ENCODE results near the gene PRAC1.
"Not testable (repeated sequence)": the region's sequence is repeated elsewhere in the genome, so short reads cannot be mapped to it uniquely, and the experiment has no call there.

The PRAC1 gene

DNA sequence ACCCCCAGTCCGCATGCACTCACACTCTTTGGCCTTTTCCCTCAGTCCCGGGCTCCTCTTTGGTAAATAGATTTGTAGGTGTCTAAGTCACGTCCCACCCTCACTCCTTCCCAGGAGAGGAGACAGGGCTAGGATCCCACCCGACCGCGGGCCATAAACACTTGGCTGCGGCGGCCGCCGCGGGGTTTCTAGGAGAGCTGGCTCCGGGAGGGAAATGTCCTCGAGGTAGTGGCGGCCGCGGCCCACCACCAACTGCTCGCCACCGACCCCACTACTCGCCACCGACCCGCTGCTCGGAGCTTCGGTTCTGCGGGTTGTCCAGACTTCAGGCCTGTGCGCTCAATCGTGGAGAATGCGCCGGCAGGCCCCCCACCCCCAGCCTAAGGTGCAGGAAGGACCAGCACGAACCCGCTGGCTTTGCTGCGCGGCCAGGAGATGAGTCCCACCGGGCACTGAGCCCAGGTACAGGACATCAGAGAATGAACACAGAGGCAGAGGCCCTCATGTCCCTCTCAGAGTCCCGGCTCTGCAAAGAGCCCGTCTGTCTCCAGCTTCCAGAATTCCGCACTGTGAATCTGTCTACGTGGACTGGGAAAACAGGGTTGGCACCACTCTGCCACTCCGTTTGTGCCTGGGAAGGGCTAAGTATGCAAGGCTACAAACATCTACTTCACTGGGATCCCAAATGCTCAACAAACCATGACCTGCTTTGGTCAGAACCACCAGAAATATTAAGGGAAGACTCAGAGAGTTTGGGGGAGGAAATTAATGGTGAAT lies 3.2 kb upstream of the PRAC1 start:
- DNase-seq: no peak

DNA sequence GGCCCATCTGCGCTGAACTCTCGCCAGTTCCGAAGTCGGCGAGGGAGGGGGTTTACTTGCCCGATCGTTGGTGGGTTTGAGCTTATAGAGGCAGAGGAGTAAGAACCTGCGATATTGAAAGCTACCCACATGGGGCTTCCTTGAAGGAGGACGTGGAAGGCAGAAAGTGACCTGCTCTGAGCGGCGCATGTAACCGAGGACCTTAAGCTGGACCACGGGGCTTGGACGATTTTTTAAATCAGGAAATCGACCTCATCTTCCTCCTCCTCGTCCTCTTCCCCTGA lies 2.6 kb upstream of the PRAC1 start:
- DNase-seq: no peak

DNA sequence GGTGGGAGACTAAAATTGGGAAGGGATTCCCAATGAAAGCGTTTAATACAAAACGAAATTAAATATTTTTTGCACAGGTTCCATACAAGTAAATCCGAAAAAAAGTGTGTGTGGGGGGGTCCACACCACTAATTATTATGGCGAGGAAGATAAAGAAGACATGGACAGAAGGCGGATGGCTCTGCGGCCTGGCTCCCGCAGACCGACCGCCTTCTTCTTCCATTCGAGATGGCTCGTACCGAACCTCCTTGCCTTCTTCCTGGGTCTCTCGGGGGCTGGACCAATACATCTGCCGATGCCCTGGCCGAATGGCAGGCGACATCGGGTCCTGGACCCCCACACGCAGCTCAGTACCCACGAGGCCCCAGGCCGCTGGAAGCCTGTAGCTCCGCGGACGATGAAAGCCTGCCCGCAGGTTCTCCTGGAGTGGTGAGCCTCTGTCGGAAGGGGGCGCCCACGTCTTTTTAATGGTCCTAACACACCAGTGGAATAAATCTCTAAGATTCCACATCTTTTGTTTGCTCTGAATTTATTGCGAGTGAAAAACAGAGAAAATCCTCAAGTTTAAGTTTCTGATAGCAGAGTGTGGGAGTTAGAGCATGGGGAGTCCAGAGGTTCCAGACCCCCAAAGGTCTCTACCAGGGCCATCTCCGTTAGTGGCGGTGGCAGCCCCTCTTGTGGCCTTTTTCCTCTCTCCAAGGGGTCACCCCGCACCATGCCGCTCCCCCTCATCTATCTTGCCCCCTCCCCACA lies 2.1 kb upstream of the PRAC1 start:
- peak; percentile 85 for DNase-seq

DNA sequence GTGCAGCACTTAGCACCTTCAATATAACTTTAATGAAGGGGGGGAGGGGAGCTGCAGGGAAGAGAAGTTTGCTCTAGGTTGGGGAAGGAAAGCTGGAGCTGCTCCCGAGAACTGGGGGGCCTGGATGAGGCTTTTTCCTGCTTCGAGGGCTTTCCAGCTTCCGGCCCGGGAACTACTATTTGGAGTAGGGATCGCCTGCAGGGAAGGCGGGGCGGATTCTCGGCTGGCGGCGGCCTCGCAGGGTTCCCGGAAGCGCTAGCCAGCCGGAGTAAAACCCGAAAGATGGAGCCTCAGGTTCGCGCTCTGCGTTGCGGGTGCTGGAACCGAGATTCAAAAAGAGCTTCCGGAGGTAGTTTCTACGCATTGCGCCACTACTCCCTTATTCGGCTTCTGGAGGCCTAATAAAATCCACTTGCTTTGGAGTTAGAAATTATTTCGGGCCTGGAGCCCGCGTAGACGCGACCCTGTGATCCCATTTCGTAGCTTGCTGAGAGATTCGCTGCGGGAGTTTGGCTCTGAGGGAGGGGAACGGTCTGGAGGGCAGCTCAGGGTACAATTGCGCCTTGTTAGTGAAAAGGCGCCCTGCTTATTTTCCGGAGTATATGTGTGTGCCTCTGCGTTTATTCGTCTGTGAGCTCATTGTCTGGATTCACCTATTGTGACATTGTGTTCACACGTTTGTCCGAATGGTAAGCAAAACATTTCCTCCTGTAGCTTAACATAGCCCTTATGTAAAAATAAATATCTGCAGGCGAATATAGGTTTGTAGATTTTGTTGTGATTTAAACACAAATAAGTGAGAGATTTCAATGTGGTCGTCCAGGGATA lies 1.3 kb upstream of the PRAC1 start:
- no peak for DNase-seq

DNA sequence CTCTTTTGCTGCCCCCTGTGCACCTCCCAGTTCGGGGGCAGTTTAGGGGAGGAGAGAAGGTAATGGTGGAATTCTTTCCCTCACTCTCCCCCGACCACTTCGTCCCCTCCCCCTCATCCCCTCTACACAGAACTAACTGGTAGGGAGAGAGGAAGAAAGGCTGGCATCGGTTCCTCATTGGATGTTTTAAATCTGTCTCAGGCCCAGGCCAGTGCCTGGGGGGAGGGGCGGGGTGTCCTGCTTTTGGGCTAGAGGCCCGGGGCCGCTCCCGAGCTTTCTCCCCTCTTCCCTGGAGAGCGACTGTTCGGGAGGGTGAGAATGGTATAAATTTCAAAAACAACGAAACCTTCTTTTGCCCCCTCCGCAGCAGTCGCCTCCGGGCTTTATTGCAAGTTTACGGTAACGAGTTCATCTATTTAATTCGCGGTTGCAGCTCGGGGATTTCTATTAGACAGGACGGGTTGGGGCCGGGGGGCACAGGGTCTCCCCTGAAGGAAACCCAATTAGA lies 651 bp upstream of the PRAC1 start, which contains the start of gene PRAC2:
Gene PRAC2 (plus strand): TSS at position 271 of the 508 bp plus-strand sequence. CDS start 1,226 bp downstream, outside the sequence.
- DNase-seq: no peak

DNA sequence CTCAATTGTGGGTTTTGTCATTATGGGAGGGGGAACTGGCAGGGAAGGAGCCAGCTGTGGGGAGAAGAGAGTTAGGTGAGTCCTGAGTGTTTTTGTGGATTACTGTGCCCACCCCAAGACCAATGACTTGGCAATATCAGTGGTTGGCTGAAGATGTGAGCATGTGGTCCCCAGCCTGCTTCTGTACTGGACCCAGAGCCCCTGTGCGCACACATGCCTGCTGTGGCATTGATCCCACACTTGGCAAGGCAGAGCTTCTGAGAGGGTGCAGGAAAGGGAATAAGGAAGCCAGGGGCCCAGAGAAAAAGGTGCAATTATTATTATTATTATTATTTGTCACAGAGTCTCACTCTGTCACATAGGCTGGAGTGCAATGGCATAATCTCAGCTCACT lies 1.3 kb downstream of the PRAC1 start:
- no peak for DNase-seq

DNA sequence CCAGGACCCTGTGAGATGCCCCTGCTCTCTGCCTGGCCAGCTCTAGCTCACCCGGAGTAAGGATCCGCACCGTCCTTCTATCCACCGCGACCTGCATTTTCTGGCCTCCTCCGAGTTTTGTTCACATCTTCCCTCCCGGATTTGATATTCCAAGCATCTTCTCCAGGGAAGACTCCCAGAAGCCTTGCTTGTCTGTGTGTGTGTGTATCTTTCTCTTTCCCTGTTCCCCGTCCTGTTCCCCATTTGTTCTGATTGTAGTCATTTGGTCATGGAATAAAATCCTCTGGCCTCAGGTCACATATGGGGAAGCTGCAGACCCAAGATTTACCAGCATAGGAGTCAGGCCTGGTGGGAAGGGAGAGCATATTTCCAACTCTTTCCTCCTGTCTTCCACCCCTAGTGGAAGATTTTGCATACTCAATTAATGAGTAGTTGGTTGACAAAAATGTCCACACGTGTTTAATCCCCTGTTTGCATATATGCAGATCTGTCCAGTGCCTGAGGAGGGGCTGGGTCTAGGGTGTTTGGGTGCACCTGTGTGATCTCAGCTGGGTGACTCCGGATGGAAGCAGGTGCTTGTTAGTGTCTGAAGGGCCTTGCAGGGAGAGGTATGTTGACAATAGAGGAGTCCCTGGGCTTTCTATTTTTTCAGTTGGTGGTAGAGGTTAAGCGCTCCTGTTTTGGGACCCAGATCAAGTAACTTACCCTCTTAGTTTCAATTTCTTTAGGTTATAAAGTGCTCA lies 1.9 kb downstream of the PRAC1 start:
- peak; percentile 64 for DNase-seq

DNA sequence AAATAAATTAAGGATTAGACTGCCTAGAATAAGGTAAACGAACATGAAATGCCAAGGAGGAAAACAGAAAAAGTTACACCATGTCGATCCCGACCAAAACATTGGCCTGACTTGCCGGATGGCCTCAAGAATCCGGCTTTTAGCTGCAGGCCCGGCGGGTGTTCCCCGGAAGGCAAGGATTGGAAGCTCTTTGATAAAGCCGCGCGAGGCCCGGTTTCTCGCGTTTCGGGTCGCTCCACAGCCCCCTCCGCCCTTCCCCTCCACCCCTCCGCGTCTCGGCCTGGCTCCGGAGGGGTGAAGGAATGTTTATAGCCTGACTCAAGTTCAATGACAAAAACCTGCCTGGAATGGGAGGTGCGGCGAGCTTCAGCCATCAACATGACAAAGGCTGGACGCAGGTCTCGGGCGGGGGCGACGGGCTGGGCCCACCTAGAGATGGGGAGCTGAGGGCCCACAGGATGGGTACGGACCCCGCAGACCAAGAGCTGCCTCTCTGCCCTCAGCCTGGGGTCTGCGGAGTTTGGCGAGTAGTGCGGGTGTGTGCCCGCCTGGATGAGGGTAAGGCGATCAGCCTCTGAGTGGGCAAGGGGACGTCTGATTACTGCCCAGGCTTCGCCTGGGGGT lies 2.6 kb downstream of the PRAC1 start:
- DNase-seq: no peak

DNA sequence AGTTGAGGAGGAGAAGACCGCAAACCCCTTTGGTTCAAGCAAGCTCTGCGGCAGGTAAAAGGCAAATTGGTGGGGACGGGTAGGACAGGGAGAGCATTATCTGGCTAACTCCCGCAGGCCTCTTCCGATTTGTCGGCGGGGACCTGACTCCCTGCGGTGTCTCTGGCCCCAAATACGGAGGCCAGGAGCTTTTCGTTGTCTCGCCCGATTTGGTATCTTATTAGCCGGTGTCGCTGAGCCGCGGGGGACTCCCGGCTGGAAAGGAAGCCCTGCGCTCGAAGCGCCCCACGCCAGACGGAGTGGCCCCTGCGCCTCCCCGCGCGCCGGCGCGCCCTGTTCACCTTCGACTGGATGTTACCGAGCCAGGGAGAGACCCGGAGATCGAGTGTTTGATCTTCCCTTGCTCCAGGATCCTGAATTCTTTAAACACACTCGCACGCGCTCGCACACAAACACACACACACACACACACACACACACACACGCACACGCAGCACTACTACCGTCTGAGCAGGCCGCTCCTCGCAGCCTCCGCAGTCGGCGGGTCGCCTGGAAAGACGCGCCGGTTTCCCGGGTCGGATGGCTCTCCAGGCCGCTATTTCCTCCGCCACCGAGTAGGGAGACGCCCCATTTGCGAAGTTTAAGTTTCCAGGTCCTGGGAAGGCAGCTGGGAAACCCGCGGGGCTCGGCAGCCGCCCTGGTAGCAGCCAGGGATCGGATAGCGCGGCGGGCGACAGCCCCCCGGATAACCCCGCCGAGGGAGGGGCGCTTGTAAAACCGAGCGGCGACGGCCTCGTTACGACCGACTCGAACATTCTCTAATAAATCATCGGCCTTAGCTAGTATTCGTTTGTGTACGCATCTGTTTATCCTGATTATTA lies 3.3 kb downstream of the PRAC1 start:
- DNase-seq: no peak

DNA sequence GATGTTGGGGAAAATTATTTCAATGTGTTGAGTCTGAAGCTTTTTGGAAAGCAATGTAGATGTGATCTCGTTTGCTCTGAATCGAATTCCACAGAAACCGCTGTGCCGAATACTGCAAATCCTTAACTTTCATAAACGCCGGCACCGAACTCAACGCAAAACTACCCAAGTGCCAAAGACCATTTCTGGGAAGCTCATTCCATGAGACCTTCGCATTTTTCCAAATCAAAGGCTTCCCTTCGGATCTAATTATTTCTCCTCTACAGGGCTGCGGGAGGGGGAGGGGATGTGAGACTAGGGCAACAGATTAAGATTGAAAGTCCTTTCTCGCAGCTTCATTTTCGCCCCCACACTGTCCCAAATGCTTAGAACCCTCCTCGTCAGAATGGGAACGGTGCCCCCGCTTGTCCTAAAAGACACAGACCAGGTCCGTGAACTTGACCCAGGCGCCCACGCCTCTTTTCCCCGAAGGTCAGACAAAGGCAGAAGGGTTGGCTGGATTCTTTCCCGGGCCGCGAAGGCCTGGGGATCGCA lies 4.0 kb downstream of the PRAC1 start:
- no peak for DNase-seq

DNA sequence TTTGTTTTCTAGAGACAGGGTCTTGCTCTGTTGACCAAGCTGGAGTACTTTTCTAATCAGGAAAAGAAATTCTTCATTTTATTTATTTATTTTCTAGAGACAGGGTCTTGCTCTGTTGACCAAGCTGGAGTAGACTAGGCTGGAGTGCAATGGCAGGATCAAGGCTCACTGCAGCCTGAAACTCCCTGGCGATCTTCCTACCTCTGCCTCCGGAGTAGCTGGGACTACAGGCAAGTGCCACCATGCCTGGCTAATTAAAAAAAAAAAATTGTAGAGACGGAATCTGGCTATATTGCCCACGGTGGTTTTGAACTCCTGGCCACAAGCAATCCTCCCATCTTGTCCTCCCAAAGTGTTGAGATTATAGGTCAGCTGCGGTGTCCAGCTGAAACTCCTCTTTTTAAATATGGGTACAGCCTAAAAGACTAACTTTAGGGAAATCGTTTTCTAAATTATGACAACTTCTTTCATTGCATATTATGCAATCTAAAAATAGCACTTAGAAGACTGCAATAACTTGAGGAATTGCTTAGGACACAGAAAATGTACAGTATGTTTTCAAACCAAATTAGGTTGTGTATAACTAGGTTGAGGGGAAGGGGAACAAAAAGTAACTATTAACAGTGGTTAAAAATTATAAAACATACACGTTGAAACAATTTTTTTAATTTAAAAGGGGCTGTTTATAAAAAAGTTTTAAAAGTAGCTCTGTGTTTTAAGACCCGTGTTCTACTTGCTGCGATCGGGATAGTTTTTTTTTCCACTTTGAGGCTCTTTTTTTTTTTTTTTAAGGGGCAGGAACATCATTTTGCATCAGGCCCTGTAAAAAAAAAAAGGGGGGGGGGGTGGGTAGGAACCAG lies 4.7 kb downstream of the PRAC1 start:
- no peak for DNase-seq

DNA sequence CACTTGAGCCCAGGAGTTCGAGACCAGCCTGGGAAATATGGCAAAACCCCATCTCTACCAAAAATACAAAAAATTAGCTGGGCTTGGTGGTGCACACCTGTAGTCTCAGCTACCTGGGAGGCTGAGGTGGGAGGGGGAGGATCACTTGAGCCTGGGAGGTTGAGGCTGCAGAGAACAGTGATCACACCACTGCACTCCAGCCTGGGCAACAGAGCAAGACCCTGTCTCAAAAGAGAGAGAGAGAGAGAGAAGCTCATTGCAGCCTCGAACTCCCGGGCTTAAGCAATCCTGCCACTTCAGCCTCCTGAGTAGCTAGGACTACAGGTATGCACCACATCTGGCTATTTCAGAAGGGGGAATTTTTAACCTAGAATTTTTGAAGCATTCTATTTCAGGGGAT lies 5.8 kb downstream of the PRAC1 start:
- not testable (repeated sequence) for DNase-seq

DNA sequence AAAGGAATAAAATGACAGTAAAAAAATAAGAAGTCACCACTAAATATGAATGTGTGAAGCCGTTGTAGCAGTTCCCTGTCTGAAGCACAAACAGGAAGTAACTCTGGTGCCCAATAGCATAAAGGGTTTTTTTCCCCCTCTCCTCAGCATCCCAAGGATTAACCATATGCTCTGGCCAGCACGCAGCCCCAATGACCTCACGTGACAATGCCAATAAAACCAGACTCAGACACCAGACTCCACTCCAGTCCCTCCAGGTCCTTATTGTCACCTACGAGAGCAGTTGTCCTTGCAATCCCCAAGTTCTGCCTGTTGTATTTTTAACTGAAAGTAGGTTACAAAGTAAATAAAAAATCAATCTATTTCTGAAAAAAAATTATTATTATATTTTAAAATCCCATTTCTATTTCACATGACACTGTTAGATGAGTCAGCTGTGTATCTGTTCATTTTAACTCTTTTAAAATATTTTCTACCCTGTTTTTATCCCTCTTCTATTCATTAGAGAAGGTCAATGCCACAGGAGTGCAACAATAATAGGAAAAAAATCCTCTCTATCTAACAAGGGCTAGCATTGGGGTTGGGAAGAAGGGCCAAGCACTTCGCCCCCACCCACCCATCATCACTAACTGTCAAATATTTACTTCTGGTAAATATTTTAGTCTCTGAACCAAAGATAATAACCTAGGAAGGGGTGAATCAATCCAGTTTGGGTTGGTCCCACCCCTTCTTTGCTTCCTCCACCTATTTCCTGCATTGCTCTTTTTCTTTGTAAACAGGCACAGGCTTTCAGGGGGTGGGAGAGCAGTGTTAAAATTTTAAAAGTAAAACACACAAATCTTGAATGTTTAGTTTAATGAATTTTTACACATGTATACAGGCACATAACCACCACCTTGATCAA lies 6.6 kb downstream of the PRAC1 start:
- no peak for DNase-seq

DNA sequence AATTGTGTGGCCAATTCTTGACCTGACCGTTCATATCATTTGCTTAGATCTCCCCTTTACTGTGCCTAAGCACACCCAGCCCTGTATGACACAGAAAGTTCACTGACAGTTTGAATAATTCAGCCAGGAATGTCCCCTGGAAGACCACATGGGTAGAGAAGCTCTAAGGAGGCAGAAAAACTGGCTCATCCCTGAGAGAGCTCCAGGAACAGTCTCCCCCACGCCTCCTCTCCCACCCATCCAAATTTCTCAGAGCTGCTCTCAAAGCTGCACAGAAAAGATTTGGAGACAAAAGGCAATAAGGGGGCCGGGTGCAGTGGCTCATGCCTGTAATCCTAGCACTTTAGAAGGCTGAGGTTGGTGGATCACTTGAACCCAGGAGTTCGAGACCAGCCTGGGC lies 11.2 kb downstream of the PRAC1 start:
- DNase-seq: no peak

DNA sequence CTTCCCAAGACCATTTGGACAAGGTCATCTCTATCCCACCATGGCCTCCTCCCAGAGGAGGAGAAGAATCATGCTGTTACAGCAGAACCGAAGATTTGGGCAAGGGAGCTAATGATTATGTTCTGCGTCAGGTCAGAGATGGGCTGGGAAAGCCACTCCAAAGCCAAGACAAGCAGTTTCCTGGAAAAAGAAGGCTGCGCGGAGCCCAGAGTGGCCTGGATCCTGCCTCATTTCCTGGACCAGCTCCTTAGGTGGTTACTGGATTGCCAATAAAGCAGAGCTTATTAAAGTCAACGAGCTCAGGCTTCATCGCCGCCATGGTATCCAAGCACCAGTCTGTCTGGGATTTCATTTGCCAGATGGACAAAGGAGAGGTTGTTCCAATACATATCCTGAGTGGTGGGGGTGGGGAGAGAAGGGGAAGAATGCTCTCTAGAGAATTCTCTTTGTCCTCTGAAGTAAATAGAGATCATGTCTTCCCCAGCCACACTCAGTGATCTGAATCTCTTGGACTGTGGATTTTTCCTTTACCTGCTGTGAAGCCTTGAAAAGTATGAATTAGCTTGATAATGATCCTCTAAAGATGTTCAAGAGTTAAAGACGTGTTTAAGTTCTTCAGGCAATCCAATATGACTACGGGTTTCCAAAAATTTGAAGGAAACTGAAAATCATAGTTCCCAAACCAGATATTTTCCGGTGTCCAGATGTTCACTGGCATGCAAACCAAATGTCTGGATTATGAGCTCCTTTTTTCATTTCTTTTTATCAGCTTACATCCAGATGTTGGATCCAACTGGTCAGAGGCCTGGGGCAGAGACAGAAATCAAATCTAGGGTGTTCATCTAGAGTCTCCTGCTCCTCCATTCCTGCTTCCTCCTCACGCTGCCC lies 17.7 kb downstream of the PRAC1 start:
- no peak for DNase-seq

DNA sequence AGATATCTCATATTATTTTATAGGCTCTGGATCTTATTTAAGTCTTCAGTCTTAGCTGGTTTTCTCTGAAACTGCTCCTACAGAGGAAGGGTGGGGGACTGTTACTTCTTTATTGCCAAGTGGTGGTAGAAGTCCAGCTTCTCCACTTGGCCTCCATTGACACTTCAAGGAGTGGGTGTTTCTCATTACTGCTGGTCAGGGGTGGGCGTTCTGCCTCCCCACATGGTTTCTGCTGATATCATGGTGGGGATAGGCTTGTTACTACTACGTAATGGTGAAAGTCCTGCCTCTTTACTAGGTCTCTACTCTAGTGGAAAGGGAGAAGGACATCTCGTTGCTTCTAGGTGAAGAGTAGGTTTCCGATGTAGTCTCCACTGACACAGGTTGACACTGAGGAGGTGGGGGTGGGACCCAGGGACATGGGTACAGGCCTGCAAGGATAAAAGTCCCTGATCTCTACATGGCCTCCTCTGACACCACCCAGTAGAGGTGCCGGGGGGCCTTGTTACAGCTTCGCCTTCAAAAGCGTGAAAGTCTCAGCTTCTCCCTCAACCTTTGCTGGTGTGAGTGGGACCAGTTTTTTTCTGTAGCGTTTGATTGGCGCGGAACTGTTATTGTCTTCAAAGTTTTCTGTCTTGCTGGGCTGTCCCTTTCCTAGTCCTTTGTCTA lies 20.3 kb downstream of the PRAC1 start:
- DNase-seq: no peak

DNA sequence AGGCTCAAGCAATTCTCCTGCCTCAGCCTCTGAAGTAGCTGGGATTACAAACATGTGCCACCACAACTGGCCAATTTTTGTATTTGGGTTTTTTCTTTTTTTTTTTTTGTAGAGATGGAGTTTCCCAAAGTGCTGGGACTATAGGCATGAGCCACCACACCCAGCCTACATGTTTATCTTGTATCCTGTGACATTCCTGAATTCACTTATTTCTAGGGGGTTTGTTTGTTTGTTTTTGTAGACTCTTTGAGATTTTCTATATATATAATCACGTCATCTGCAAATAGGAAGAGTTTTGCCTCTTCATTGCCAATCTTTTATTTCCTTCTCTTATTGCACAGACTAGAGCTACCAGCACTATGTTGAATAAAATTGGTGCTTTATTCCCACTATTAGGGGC lies 29.1 kb downstream of the PRAC1 start:
- no peak for DNase-seq

All from RPMI8226 (cell line).